HG02884 (cell line): ENCODE results near the gene CNTNAP2.

ENCODE experiments used
- ATAC-seq: cut with Tn5 transposase; IDR thresholded peaks from one replicate; pipeline ENCODE4 v1.9.1; 2021; ENCODE audit warnings: mild to moderate bottlenecking, moderate library complexity; ENCODE audit not compliant: unreplicated experiment

CNTNAP2 gene

GRCh38 chr7:147510201-147510542 is 1393.6 kb downstream of the CNTNAP2 start:
- no peak for ATAC-seq

GRCh38 chr7:147510923-147511322 is 1394.3 kb downstream of the CNTNAP2 start:
- ATAC-seq: no peak

- no peak for ATAC-seq
Measured at GRCh38 chr7:147513451-147513850, 1396.8 kb downstream of the CNTNAP2 start.

GRCh38 chr7:147516391-147516790 is 1399.8 kb downstream of the CNTNAP2 start:
- ATAC-seq: no peak

GRCh38 chr7:147519062-147519461 is 1402.5 kb downstream of the CNTNAP2 start:
- ATAC-seq: no peak

- no peak for ATAC-seq
Measured at GRCh38 chr7:147523056-147523455, 1406.5 kb downstream of the CNTNAP2 start.

- no peak for ATAC-seq
Measured at GRCh38 chr7:147524726-147525250, 1408.2 kb downstream of the CNTNAP2 start.

- ATAC-seq: no peak
Measured at GRCh38 chr7:147525325-147525724, 1408.7 kb downstream of the CNTNAP2 start.

- ATAC-seq: no peak
Measured at GRCh38 chr7:147535701-147536111, 1419.1 kb downstream of the CNTNAP2 start.

GRCh38 chr7:147539685-147540084 is 1423.1 kb downstream of the CNTNAP2 start:
- ATAC-seq: no peak

GRCh38 chr7:147540743-147541142 is 1424.1 kb downstream of the CNTNAP2 start:
- ATAC-seq: no peak

- ATAC-seq: no peak
Measured at GRCh38 chr7:147541261-147541660, 1424.7 kb downstream of the CNTNAP2 start.

- no peak for ATAC-seq
Measured at GRCh38 chr7:147547252-147547897, 1430.8 kb downstream of the CNTNAP2 start.

- ATAC-seq: no peak
Measured at GRCh38 chr7:147556317-147556716, 1439.7 kb downstream of the CNTNAP2 start.

- ATAC-seq: no peak
Measured at GRCh38 chr7:147563669-147564068, 1447.1 kb downstream of the CNTNAP2 start.

- no peak for ATAC-seq
Measured at GRCh38 chr7:147564786-147565476, 1448.3 kb downstream of the CNTNAP2 start.

GRCh38 chr7:147567043-147567442 is 1450.4 kb downstream of the CNTNAP2 start:
- no peak for ATAC-seq

GRCh38 chr7:147569116-147569913 is 1452.7 kb downstream of the CNTNAP2 start:
- ATAC-seq: no peak

- no peak for ATAC-seq
Measured at GRCh38 chr7:147570390-147570789, 1453.8 kb downstream of the CNTNAP2 start.

GRCh38 chr7:147571436-147572185 is 1455.0 kb downstream of the CNTNAP2 start:
- no peak for ATAC-seq

- ATAC-seq: no peak
Measured at GRCh38 chr7:147578196-147578595, 1461.6 kb downstream of the CNTNAP2 start.
